Left kidney (tissue), 8 donors: ENCODE measurements around the gene NOX1. TPM values are rescaled to one million over a fixed set of nuclear protein-coding genes. Genes with fewer than 3 reads are reported as not detected.

Experiments used
- DNase-seq: peaks from one replicate; pipeline ENCODE4 v3.0.0-alpha.2; 2013
- long read RNA-seq, 8 donors: transcript quantifications; one replicate each; lab custom pipeline, GENCODE V29; 2026
- polyA plus RNA-seq: library from polyadenylated mRNA; unstranded; fragments of 120-200 nt; gene quantifications from one replicate; pipeline ENCODE4 v1.2.1, GENCODE V29; 2013; ENCODE audit not compliant: insufficient read length

The NOX1 gene
- polyA plus RNA-seq = 0.93 TPM
- long read RNA-seq, donor 1 = 0 reads
- long read RNA-seq, donor 2 = 0 reads
- long read RNA-seq, donor 3 = 0 reads
- long read RNA-seq, donor 4 = 0 reads
- long read RNA-seq, donor 5 = 0 reads
- long read RNA-seq, donor 6 = 0 reads
- long read RNA-seq, donor 7 = 0 reads
- long read RNA-seq, donor 8 = 0 reads

- DNase-seq = no peak
Measured at GRCh38 chrX:100874325-100874724, at the start of gene NOX1. Gene NOX1, minus strand, starts transcription at chrX:100874359. Its CDS starts 220 bp downstream, at chrX:100874139.

- no peak for DNase-seq
Measured at GRCh38 chrX:100915562-100915961, 41.4 kb upstream of the NOX1 start.

GRCh38 chrX:100913111-100913510, 39.0 kb upstream of the NOX1 start:
- DNase-seq = no peak

GRCh38 chrX:100911731-100912130, 37.6 kb upstream of the NOX1 start:
- no peak for DNase-seq

- DNase-seq = no peak
Measured at GRCh38 chrX:100905620-100906019, 31.5 kb upstream of the NOX1 start.

- no peak for DNase-seq
Measured at GRCh38 chrX:100904433-100904832, 30.3 kb upstream of the NOX1 start.

- peak; percentile 3 for DNase-seq
Measured at GRCh38 chrX:100895365-100896075, 21.4 kb upstream of the NOX1 start.

- DNase-seq = no peak
Measured at GRCh38 chrX:100883654-100884053, 9.5 kb upstream of the NOX1 start.

GRCh38 chrX:100880368-100880767, 6.2 kb upstream of the NOX1 start:
- DNase-seq = no peak

GRCh38 chrX:100871594-100872560, 2.3 kb downstream of the NOX1 start:
- DNase-seq = no peak

GRCh38 chrX:100870527-100870926, 3.6 kb downstream of the NOX1 start:
- DNase-seq = no peak

GRCh38 chrX:100868273-100868672, 5.9 kb downstream of the NOX1 start:
- no peak for DNase-seq

GRCh38 chrX:100864657-100865391, 9.3 kb downstream of the NOX1 start:
- no peak for DNase-seq

GRCh38 chrX:100863326-100863864, 10.8 kb downstream of the NOX1 start:
- DNase-seq = peak; percentile 11

- DNase-seq = no peak
Measured at GRCh38 chrX:100852810-100853209, 21.3 kb downstream of the NOX1 start.

- no peak for DNase-seq
Measured at GRCh38 chrX:100850317-100850716, 23.8 kb downstream of the NOX1 start.

- no peak for DNase-seq
Measured at GRCh38 chrX:100831219-100831946, 42.8 kb downstream of the NOX1 start.

- DNase-seq = no peak
Measured at GRCh38 chrX:100830547-100830946, 43.6 kb downstream of the NOX1 start.

GRCh38 chrX:100830143-100830542, 44.0 kb downstream of the NOX1 start:
- DNase-seq = no peak

- DNase-seq = no peak
Measured at GRCh38 chrX:100829730-100830129, 44.4 kb downstream of the NOX1 start.
